Liver (tissue), 9 donors: ENCODE measurements around the gene SNX20. TPM values are rescaled to one million over a fixed set of nuclear protein-coding genes. Genes with fewer than 3 reads are reported as not detected.

Source experiments
- DNase-seq: peaks from one replicate; pipeline ENCODE4 v3.0.0-alpha.2; 2017; ENCODE audit warnings: low spot score
- H3K27ac ChIP-seq, 2 donors: one replicate each; pipeline ENCODE4 v1.7.0; 2013; ENCODE audit warnings: inconsistent platforms in 2 of 2, low read length in 2 of 2, control low read depth in 1 of 2, low read depth in 1 of 2, mild to moderate bottlenecking in 1 of 2
- H3K27me3 ChIP-seq, 4 donors: one replicate each; pipeline versions ENCODE4 v1.6.1 to v1.7.0; 2013; ENCODE audit warnings: low read length in 3 of 4, inconsistent platforms in 1 of 4, mild to moderate bottlenecking in 1 of 4, moderate library complexity in 1 of 4; ENCODE audit not compliant: control insufficient read depth in 4 of 4, insufficient read depth in 4 of 4
- H3K36me3 ChIP-seq, 4 donors: one replicate each; pipeline versions ENCODE4 v1.6.1 to v1.7.0; 2013; ENCODE audit warnings: low read length in 3 of 4, mild to moderate bottlenecking in 3 of 4, low read depth in 1 of 4, moderate library complexity in 1 of 4; ENCODE audit not compliant: control insufficient read depth in 4 of 4, insufficient read depth in 3 of 4
- H3K4me1 ChIP-seq, 4 donors: one replicate each; pipeline versions ENCODE4 v1.6.1 to v1.7.0; 2013; ENCODE audit warnings: low read length in 3 of 4, mild to moderate bottlenecking in 3 of 4, moderate library complexity in 1 of 4; ENCODE audit not compliant: control insufficient read depth in 4 of 4, insufficient read depth in 4 of 4
- H3K4me3 ChIP-seq, 3 donors: one replicate each; pipeline versions ENCODE4 v1.6.1 to v1.7.0; 2013; ENCODE audit warnings: low read length in 3 of 3, control low read depth in 1 of 3, low read depth in 1 of 3, mild to moderate bottlenecking in 1 of 3
- H3K9ac ChIP-seq, 2 donors: one replicate each; pipeline ENCODE4 v1.7.0; 2013; ENCODE audit warnings: low read length in 2 of 2, mild to moderate bottlenecking in 2 of 2, moderate library complexity in 2 of 2, control low read depth in 1 of 2, low read depth in 1 of 2
- H3K9me3 ChIP-seq, 4 donors: one replicate each; pipeline versions ENCODE4 v1.6.1 to v1.7.0; 2013; ENCODE audit warnings: low read length in 3 of 4; ENCODE audit not compliant: control insufficient read depth in 4 of 4
- EGR1 ChIP-seq, 2 donors: IDR thresholded peaks; 2 replicates each; pipeline ENCODE4 v1.6.1; 2016 to 2018; ENCODE audit warnings: antibody characterized with exemption in 2 of 2, low read depth in 2 of 2
- FOXA1 ChIP-seq: IDR thresholded peaks from 2 replicates; pipeline ENCODE4 v1.6.1; 2016; ENCODE audit warnings: antibody characterized with exemption
- FOXA2 ChIP-seq: IDR thresholded peaks from 2 replicates; pipeline ENCODE4 v1.6.1; 2016; ENCODE audit warnings: antibody characterized with exemption
- GABPA ChIP-seq, 2 donors: IDR thresholded peaks in 1 of 2; conservative IDR thresholded peaks in 1 of 2; 2 replicates each; pipeline ENCODE4 v1.6.1; 2016; ENCODE audit warnings: antibody characterized with exemption in 2 of 2, mild to moderate bottlenecking in 1 of 2, moderate library complexity in 1 of 2
- HNF4A ChIP-seq, 2 donors: conservative IDR thresholded peaks; 2 replicates each; pipeline ENCODE4 v1.6.1; 2016; ENCODE audit warnings: antibody characterized with exemption in 2 of 2, mild to moderate bottlenecking in 2 of 2
- HNF4G ChIP-seq: IDR thresholded peaks from 2 replicates; pipeline ENCODE4 v1.6.1; 2016; ENCODE audit warnings: antibody characterized with exemption
- JUND ChIP-seq, 2 donors: IDR thresholded peaks; 2 replicates each; pipeline ENCODE4 v1.6.1; 2016; ENCODE audit warnings: antibody characterized with exemption in 2 of 2
- NR2F2 ChIP-seq: IDR thresholded peaks from 2 replicates; pipeline ENCODE4 v1.6.1; 2016; ENCODE audit warnings: antibody characterized with exemption
- RAD21 ChIP-seq, 2 donors: IDR thresholded peaks; 2 replicates each; pipeline ENCODE4 v1.6.1; 2016; ENCODE audit warnings: antibody characterized with exemption in 2 of 2, mild to moderate bottlenecking in 2 of 2
- RXRA ChIP-seq, 2 donors: IDR thresholded peaks; 2 replicates each; pipeline ENCODE4 v1.6.1; 2017 to 2018; ENCODE audit warnings: antibody characterized with exemption in 2 of 2, mild to moderate bottlenecking in 1 of 2
- SP1 ChIP-seq: IDR thresholded peaks from 2 replicates; pipeline ENCODE4 v1.6.1; 2018; ENCODE audit warnings: antibody characterized with exemption, mild to moderate bottlenecking
- TAF1 ChIP-seq: conservative IDR thresholded peaks from 2 replicates; pipeline ENCODE4 v1.6.1; 2016; ENCODE audit warnings: antibody characterized with exemption, mild to moderate bottlenecking
- YY1 ChIP-seq: IDR thresholded peaks from 2 replicates; pipeline ENCODE4 v1.6.1; 2016; ENCODE audit warnings: antibody characterized with exemption, mild to moderate bottlenecking
- WGBS: extraction: QIAGEN DNeasy Blood & Tissue Kit; methylation state at CpG from one replicate; pipeline ENCODE4 v1.1.7; 2013; 5-methylcytosine and 5-hydroxymethylcytosine counted together
- polyA plus RNA-seq, 2 donors: library from polyadenylated mRNA; stranded (reverse) in 1 of 2; unstranded in 1 of 2; fragments of 200-250 nt in 1 of 2; fragments of >200 nt in 1 of 2; fragmentation: Nextera tagmentation in 1 of 2; extraction: Ambion mirVana in 1 of 2; gene quantifications; one replicate each; pipeline versions ENCODE4 v1.2.1 to v1.2.3, GENCODE V29; 2013 to 2015
- total RNA-seq, 2 donors: library from RNA; depleted of rRNA; stranded (reverse); fragments of >200 nt; gene quantifications; one replicate each; pipeline ENCODE4 v1.2.3, GENCODE V29; 2014
- TF ChIP-seq, protein P1 (sequence below): fragments of 150-350 bp; IDR thresholded peaks from 2 replicates; pipeline ENCODE4 v1.5.1; 2017; ENCODE audit warnings: improper control_type of control experiment, low read depth, low read length; ENCODE audit not compliant: missing input control
- TF ChIP-seq, protein P2 (sequence below): IDR thresholded peaks from 2 replicates; pipeline ENCODE4 v1.6.1; 2016; ENCODE audit warnings: antibody characterized with exemption, mild to moderate bottlenecking
- TF ChIP-seq, protein P3 (sequence below): IDR thresholded peaks from 2 replicates; pipeline ENCODE4 v1.6.1; 2016; ENCODE audit warnings: antibody characterized with exemption
- TF ChIP-seq, protein P4 (sequence below): IDR thresholded peaks from 2 replicates; pipeline ENCODE4 v1.6.1; 2016; ENCODE audit warnings: antibody characterized with exemption
- TF ChIP-seq, protein P5 (sequence below): IDR thresholded peaks from 2 replicates; pipeline ENCODE4 v1.6.1; 2016; ENCODE audit warnings: antibody characterized with exemption
- donor health status: healthy.
- donor health status: healthy.
- donor health status: healthy.
- donor health status: healthy.
- donor health status: healthy.

The SNX20 gene
- total and polyA plus RNA-seq, 4 donors, result 0.40 to 3.5 (median 0.98) TPM

DNA sequence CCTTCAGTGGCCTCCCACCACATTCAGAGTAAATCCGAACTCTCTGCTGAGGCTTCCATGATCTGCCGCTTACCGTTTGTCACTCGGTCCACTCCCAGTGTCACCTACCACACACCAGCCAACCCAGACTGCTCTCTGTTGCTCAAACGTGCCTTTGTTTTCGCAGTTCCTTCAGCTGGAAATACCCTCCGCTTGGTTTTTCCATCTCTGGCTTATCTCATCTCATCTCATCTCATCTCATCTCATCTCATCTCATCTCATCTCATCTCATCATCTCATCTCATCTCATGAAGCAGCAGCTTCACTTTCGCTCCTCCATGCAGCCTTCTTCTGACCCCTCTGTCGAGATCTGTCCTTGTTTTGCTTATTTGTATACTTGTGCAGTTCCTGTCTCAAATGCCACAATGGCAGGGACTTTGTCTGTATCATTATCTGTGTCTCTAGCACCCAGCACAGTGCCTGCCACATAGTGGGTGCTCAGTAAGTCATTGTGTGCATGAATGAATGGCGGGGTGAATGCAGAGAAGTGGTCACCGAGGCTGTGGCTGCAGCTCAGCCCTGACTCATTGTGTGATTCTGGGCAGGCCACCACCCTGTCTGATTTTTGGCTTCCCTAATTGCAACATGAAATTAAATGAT, 3.8 kb upstream of the SNX20 start:
- 83% methylated on average over 11 of the region's 11 CpGs for WGBS
- Histone ChIP-seq H3K27ac (peak overlapping the region in 1 of 2 donors; percentile 49), H3K36me3 (no peaks in the 10 kb centered on the region), H3K4me3 (no peak overlapping the region), H3K9ac (no peak overlapping the region), H3K9me3 (no peaks in the 10 kb centered on the region), H3K27me3 (no peaks in the 10 kb centered on the region), H3K4me1 (no peaks in the 10 kb centered on the region)
- TF ChIP-seq JUND (IDR thresholded peaks at IDR 0.05) (no peak), HNF4G (no peak), EGR1 (IDR thresholded peaks at IDR 0.05; ENCODE audit: low read depth in 2 of 2) (no peak), NR2F2 (no peak), GABPA (IDR thresholded peaks at IDR 0.05 in 1 of 2, conservative IDR thresholded peaks at IDR 0.05 in 1 of 2) (no peak), FOXA1 (no peak)
- TF ChIP-seq, protein P1, sequence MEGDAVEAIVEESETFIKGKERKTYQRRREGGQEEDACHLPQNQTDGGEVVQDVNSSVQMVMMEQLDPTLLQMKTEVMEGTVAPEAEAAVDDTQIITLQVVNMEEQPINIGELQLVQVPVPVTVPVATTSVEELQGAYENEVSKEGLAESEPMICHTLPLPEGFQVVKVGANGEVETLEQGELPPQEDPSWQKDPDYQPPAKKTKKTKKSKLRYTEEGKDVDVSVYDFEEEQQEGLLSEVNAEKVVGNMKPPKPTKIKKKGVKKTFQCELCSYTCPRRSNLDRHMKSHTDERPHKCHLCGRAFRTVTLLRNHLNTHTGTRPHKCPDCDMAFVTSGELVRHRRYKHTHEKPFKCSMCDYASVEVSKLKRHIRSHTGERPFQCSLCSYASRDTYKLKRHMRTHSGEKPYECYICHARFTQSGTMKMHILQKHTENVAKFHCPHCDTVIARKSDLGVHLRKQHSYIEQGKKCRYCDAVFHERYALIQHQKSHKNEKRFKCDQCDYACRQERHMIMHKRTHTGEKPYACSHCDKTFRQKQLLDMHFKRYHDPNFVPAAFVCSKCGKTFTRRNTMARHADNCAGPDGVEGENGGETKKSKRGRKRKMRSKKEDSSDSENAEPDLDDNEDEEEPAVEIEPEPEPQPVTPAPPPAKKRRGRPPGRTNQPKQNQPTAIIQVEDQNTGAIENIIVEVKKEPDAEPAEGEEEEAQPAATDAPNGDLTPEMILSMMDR, result no peak
- no peak for DNase-seq

DNA sequence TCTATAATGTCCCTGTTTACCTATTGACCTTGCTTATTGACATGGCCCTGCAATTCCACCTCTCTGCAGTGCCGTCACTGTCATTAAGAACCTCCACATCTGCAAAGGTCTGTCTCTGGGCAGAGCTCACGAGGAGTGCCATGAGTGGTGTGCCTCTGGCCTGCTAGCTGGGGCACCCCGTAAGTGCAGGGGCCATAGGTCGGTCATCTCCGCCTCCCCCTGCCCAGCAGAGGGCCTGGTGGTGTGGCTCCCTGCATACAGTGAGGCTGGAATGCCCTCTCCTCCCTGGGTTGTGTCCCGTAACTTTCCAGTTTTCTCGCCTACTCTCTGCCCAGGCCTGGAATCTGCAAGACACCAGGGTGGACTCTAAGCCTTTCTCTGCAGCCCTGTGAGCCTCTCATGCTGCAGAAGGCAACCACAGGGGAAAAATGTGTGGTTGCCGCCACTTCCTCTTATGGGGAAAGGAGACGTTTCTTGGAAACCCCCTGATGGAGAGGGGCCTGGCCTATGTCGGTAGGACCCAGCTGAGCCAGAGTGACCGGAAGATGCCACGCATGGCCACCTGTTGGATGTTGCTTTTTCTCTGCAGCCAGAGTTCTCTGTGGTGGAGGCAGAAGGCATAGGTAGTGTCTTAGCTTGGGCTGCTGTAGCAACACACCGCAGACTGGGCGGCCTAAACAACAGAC, 2.7 kb upstream of the SNX20 start:
- 77% methylated on average over 14 of the region's 14 CpGs for WGBS
- Histone ChIP-seq H3K27me3 (no peaks in the 10 kb centered on the region), H3K4me3 (no peak overlapping the region), H3K27ac (peak overlapping the region in 1 of 2 donors; percentile 49), H3K9ac (no peak overlapping the region), H3K9me3 (no peaks in the 10 kb centered on the region), H3K36me3 (no peaks in the 10 kb centered on the region), H3K4me1 (no peaks in the 10 kb centered on the region)
- DNase-seq, result no peak
- no peak for TF ChIP-seq EGR1 (IDR thresholded peaks at IDR 0.05; ENCODE audit: low read depth in 2 of 2)
- TF ChIP-seq, protein P2, sequence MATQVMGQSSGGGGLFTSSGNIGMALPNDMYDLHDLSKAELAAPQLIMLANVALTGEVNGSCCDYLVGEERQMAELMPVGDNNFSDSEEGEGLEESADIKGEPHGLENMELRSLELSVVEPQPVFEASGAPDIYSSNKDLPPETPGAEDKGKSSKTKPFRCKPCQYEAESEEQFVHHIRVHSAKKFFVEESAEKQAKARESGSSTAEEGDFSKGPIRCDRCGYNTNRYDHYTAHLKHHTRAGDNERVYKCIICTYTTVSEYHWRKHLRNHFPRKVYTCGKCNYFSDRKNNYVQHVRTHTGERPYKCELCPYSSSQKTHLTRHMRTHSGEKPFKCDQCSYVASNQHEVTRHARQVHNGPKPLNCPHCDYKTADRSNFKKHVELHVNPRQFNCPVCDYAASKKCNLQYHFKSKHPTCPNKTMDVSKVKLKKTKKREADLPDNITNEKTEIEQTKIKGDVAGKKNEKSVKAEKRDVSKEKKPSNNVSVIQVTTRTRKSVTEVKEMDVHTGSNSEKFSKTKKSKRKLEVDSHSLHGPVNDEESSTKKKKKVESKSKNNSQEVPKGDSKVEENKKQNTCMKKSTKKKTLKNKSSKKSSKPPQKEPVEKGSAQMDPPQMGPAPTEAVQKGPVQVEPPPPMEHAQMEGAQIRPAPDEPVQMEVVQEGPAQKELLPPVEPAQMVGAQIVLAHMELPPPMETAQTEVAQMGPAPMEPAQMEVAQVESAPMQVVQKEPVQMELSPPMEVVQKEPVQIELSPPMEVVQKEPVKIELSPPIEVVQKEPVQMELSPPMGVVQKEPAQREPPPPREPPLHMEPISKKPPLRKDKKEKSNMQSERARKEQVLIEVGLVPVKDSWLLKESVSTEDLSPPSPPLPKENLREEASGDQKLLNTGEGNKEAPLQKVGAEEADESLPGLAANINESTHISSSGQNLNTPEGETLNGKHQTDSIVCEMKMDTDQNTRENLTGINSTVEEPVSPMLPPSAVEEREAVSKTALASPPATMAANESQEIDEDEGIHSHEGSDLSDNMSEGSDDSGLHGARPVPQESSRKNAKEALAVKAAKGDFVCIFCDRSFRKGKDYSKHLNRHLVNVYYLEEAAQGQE, result no peak
- no peak for TF ChIP-seq YY1
- TF ChIP-seq NR2F2, result no peak
- TF ChIP-seq, protein P3, sequence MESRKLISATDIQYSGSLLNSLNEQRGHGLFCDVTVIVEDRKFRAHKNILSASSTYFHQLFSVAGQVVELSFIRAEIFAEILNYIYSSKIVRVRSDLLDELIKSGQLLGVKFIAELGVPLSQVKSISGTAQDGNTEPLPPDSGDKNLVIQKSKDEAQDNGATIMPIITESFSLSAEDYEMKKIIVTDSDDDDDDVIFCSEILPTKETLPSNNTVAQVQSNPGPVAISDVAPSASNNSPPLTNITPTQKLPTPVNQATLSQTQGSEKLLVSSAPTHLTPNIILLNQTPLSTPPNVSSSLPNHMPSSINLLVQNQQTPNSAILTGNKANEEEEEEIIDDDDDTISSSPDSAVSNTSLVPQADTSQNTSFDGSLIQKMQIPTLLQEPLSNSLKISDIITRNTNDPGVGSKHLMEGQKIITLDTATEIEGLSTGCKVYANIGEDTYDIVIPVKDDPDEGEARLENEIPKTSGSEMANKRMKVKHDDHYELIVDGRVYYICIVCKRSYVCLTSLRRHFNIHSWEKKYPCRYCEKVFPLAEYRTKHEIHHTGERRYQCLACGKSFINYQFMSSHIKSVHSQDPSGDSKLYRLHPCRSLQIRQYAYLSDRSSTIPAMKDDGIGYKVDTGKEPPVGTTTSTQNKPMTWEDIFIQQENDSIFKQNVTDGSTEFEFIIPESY, result no peak
- TF ChIP-seq RXRA (IDR thresholded peaks at IDR 0.05), result no peak
- TF ChIP-seq RAD21 (IDR thresholded peaks at IDR 0.05), result no peak
- no peak for TF ChIP-seq JUND (IDR thresholded peaks at IDR 0.05)
- TF ChIP-seq FOXA1, result no peak
- TF ChIP-seq, protein P4, sequence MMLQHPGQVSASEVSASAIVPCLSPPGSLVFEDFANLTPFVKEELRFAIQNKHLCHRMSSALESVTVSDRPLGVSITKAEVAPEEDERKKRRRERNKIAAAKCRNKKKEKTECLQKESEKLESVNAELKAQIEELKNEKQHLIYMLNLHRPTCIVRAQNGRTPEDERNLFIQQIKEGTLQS, result no peak
- TF ChIP-seq, protein P5, sequence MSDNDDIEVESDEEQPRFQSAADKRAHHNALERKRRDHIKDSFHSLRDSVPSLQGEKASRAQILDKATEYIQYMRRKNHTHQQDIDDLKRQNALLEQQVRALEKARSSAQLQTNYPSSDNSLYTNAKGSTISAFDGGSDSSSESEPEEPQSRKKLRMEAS, result no peak
- no peak for TF ChIP-seq TAF1
- no peak for TF ChIP-seq FOXA2
- TF ChIP-seq, protein P1, result no peak
- no peak for TF ChIP-seq SP1
- no peak for TF ChIP-seq GABPA (IDR thresholded peaks at IDR 0.05 in 1 of 2, conservative IDR thresholded peaks at IDR 0.05 in 1 of 2)
- TF ChIP-seq HNF4G, result no peak
- no peak for TF ChIP-seq HNF4A (conservative IDR thresholded peaks at IDR 0.05)
